Measurements from ENCODE around the gene PPP1CA.

PPP1CA gene

DNA sequence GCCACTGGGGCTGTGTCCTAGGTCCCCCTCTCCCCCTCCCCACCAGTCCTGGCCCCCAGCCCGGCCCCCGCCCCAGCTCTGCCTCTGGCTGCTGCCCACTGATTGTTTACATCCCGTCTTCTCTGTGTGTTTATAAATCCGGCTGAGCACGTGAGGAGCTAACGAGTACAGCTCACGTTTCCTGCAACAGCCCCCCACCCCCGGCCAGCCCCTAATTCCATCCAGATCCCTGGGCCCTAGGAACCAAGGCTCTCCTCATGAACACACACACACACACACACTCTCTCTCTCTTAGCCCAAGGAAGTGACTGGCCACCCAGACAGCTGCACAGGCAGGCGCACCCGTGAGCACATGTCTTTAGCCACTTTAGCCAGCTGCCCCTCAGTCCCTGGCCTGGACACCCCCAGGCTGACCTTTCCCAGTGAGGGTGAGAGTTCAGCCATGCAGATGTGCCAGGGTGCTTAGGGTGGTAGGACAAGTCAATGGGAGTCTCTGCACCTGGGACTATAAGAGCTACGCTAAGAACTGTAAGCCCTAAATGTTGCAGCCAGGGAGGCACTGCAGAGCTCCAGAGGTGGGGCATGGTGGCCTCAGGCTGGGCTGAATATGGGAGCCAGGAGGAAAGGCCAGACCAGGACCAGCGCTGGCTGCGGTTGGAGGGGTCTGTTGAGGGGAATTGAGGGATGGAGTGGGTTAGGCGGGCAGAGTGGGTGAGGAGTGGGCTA, 31.1 kb downstream of the PPP1CA start:
- no peaks in the 10 kb centered on the region for H3K27me3 ChIP-seq (replicated peaks)
- no peak overlapping the region for H3K27ac ChIP-seq
- DNase-seq, result no peak
- TF ChIP-seq, protein P1, sequence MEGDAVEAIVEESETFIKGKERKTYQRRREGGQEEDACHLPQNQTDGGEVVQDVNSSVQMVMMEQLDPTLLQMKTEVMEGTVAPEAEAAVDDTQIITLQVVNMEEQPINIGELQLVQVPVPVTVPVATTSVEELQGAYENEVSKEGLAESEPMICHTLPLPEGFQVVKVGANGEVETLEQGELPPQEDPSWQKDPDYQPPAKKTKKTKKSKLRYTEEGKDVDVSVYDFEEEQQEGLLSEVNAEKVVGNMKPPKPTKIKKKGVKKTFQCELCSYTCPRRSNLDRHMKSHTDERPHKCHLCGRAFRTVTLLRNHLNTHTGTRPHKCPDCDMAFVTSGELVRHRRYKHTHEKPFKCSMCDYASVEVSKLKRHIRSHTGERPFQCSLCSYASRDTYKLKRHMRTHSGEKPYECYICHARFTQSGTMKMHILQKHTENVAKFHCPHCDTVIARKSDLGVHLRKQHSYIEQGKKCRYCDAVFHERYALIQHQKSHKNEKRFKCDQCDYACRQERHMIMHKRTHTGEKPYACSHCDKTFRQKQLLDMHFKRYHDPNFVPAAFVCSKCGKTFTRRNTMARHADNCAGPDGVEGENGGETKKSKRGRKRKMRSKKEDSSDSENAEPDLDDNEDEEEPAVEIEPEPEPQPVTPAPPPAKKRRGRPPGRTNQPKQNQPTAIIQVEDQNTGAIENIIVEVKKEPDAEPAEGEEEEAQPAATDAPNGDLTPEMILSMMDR (IDR thresholded peaks at IDR 0.05; ENCODE audit: low read depth, low read length, missing control alignments), result no peak
- in situ Hi-C loops (cut with HindIII; ENCODE audit: low pct_ligation_motif_present, low sequenced_read_pairs), result no loop called here
- H3K4me3 ChIP-seq (ENCODE audit: low read depth, low read length), result peak overlapping the region; percentile 63
- H3K36me3 ChIP-seq (replicated peaks), result peaks cover 3% of the 10 kb centered on the region

DNA sequence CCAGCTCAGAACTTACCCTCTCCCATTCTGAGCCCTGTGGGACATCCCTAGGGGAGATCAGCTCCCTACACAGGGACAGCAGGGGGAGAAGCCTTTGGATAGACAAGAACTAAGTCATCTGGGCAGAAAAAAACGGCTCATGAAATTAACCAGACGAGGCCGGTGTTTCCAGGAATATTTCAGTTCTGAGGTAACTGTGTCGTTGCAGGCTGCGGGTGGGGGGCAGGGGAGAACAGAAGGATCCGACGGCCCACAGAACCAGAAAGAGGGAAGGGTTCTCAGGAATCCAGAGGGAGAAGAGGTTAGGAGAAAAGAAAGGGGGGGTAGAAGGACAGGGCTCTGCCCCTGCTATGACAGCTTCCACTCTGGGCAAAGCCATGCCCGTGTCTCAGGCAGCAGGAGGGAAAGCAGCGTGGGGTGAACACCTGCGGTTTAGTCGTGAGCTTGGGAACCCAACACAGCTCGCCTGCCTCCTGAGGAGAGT, 31.8 kb downstream of the PPP1CA start:
- H3K27ac ChIP-seq, result no peak overlapping the region
- TF ChIP-seq, protein P1 (IDR thresholded peaks at IDR 0.05; ENCODE audit: low read depth, low read length, missing control alignments), result no peak
- in situ Hi-C loops (cut with HindIII; ENCODE audit: low pct_ligation_motif_present, low sequenced_read_pairs), result no loop called here
- DNase-seq, result no peak
- H3K27me3 ChIP-seq (replicated peaks), result no peaks in the 10 kb centered on the region
- peak overlapping the region; percentile 20 for H3K4me3 ChIP-seq (ENCODE audit: low read depth, low read length)
- H3K36me3 ChIP-seq (replicated peaks), result peaks cover 9% of the 10 kb centered on the region

DNA sequence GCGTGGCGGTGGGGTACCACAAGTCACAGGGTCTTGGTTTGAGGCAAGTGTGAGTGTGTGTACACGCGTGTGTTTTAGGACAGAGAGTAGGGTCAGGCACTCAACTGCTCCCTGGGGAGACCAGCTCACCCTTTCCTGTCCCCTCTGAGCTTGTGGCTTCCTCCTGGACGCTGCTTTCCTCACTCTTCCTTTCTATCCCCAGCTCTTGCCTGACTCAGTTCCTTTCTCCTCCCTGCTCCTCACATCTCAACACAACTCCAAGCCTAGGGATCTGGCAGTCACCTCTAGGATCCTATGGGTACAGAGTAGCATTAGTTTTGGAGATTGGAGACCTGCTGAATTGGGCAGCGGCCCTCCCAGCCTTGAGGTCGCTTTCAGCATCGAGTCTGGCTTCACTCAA, 32.4 kb downstream of the PPP1CA start:
- no peak for DNase-seq
- in situ Hi-C loops (cut with HindIII; ENCODE audit: low pct_ligation_motif_present, low sequenced_read_pairs), result no loop called here
- H3K27ac ChIP-seq, result no peak overlapping the region
- TF ChIP-seq, protein P1 (IDR thresholded peaks at IDR 0.05; ENCODE audit: low read depth, low read length, missing control alignments), result no peak
- H3K4me3 ChIP-seq (ENCODE audit: low read depth, low read length), result no peak overlapping the region
- peaks cover 15% of the 10 kb centered on the region for H3K36me3 ChIP-seq (replicated peaks)
- no peaks in the 10 kb centered on the region for H3K27me3 ChIP-seq (replicated peaks)

DNA sequence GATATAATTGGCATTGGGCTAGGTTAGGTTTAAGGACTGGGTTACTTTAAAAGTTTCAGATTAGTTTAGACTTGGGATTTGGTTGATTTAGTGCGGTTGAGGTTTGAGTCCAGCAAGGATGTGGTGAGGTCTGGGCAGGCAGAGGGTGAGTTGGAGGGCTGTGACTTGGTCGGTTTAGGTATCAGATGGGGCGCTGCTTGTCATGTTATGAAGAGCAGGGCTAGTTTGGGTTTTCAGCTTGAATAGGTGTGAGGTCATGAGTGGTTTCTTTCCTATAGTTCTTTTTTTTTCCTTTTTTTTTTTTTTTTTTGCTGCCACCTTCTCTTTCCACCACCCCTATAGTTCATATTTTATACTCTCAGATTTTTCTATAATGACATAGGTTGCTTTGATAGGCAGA, 33.0 kb downstream of the PPP1CA start:
- no peak overlapping the region for H3K27ac ChIP-seq
- in situ Hi-C loops (cut with HindIII; ENCODE audit: low pct_ligation_motif_present, low sequenced_read_pairs), result no loop called here
- peaks cover 16% of the 10 kb centered on the region for H3K36me3 ChIP-seq (replicated peaks)
- no peaks in the 10 kb centered on the region for H3K27me3 ChIP-seq (replicated peaks)
- TF ChIP-seq, protein P1 (IDR thresholded peaks at IDR 0.05; ENCODE audit: low read depth, low read length, missing control alignments), result no peak
- H3K4me3 ChIP-seq (ENCODE audit: low read depth, low read length), result no peak overlapping the region
- no peak for DNase-seq

DNA sequence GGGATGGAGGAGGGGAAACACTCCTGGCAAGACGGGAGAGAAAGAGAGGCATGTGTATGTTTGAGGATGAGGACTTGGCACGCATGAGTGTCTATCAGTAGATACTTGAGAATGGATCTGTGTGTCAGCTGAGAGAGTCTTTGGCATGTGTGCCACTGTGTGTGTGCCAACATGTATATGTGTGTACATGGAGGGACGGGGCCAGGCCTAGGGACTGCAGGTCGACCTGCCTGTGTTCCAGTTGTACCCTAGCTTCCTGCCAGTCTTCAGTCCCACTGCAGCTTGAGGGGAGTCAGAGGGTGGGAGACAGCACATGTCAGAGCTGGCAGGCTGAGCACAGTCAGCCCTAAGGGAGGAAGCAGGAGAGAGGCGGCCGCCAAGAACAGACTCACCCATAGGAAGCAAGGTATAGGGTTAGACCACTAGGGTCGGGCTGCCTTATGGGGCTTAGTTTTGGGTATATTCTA, 33.9 kb downstream of the PPP1CA start:
- Histone ChIP-seq H3K36me3 (replicated peaks) (peaks cover 19% of the 10 kb centered on the region), H3K27me3 (replicated peaks) (no peaks in the 10 kb centered on the region), H3K4me3 (ENCODE audit: low read depth, low read length) (no peak overlapping the region), H3K27ac (no peak overlapping the region)
- no peak for DNase-seq
- in situ Hi-C loops (cut with HindIII; ENCODE audit: low pct_ligation_motif_present, low sequenced_read_pairs), result no loop called here
- TF ChIP-seq, protein P1 (IDR thresholded peaks at IDR 0.05; ENCODE audit: low read depth, low read length, missing control alignments), result no peak
